Spleen (tissue), 11 donors: ENCODE results near the gene RASAL3. TPM values are rescaled to one million over a fixed set of nuclear protein-coding genes. Genes with fewer than 3 reads are reported as not detected.
A peak's percentile ranks its signal among the peaks of the same experiment; 100 is the strongest.

Source experiments
- DNase-seq: peaks from one replicate; pipeline ENCODE4 v3.0.0-alpha.2; 2020
- H3K27ac ChIP-seq, 8 donors: fragments of 200-600 bp; sonication (generic) in 7 of 8; 1 replicate in 4 of 8; 2 replicates in 4 of 8; pipeline versions ENCODE4 v1.5.0 to v1.8.0; 2016 to 2021; ENCODE audit warnings: inconsistent platforms in 4 of 8, mild to moderate bottlenecking in 4 of 8, moderate library complexity in 1 of 8
- H3K27me3 ChIP-seq, 7 donors: fragments of 200-600 bp; sonication (generic) in 6 of 7; replicated peaks in 1 of 7; 1 replicate in 4 of 7; 2 replicates in 3 of 7; pipeline versions ENCODE4 v1.5.0 to v1.8.0; 2016 to 2021; ENCODE audit warnings: inconsistent platforms in 3 of 7, mild to moderate bottlenecking in 1 of 7
- H3K36me3 ChIP-seq, 6 donors: fragments of 200-600 bp; sonication (generic) in 5 of 6; 1 replicate in 4 of 6; 2 replicates in 2 of 6; pipeline versions ENCODE4 v1.5.0 to v1.8.0; 2016 to 2021; ENCODE audit warnings: inconsistent platforms in 2 of 6
- H3K4me1 ChIP-seq, 6 donors: fragments of 200-600 bp; sonication (generic) in 5 of 6; 1 replicate in 3 of 6; 2 replicates in 3 of 6; pipeline versions ENCODE4 v1.5.0 to v1.8.0; 2016 to 2021; ENCODE audit warnings: inconsistent platforms in 3 of 6
- H3K4me3 ChIP-seq, 8 donors: fragments of 200-600 bp; sonication (generic) in 7 of 8; 1 replicate in 4 of 8; 2 replicates in 4 of 8; pipeline versions ENCODE4 v1.5.0 to v1.8.0; 2016 to 2021; ENCODE audit warnings: inconsistent platforms in 4 of 8, mild to moderate bottlenecking in 4 of 8, moderate library complexity in 2 of 8
- H3K9me3 ChIP-seq, 8 donors: fragments of 200-600 bp; sonication (generic) in 7 of 8; 1 replicate in 4 of 8; 2 replicates in 4 of 8; pipeline versions ENCODE4 v1.5.0 to v1.8.0; 2016 to 2021; ENCODE audit warnings: inconsistent platforms in 4 of 8
- POLR2A ChIP-seq, 3 donors: fragments of 450-650 bp; IDR thresholded peaks; one replicate each; pipeline ENCODE4 v1.5.1; 2017; ENCODE audit warnings: antibody characterized with exemption in 3 of 3, mild to moderate bottlenecking in 1 of 3
- POLR2AphosphoS5 ChIP-seq, 3 donors: sonication (generic); formaldehyde crosslinking; IDR thresholded peaks; one replicate each; pipeline ENCODE4 v1.5.1; 2017; ENCODE audit warnings: antibody characterized with exemption in 3 of 3
- WGBS, 5 donors: extraction: QIAGEN DNeasy Blood & Tissue Kit in 3 of 5; methylation state at CpG; one replicate each; pipeline versions ENCODE4 v1.1.5 to v1.1.7; 2013 to 2018; 5-methylcytosine and 5-hydroxymethylcytosine counted together
- intact Hi-C: fragments of 100-400 bp; cut with DNase I; formaldehyde crosslinking; loops from one replicate; pipeline ENCODE4 v1.15.0; 2023; ENCODE audit warnings: low total_unique reads
- polyA plus RNA-seq, 3 donors: library from polyadenylated mRNA; stranded (reverse); fragments of 200-250 nt; gene quantifications; one replicate each; pipeline ENCODE4 v1.2.1, GENCODE V29; 2013
- total RNA-seq, 7 donors: library from RNA; depleted of rRNA in 3 of 7; stranded (reverse); fragments of >200 nt in 3 of 7; fragmentation: NEBNext Ultra II Directional in 4 of 7; extraction: Animal tissue kit (Norgen Biotek cat#: 25700) in 4 of 7; gene quantifications; one replicate each; pipeline versions ENCODE4 v1.1.0 to v1.2.1, GENCODE V29; 2016 to 2021
- TF ChIP-seq, protein P1 (sequence below), 11 experiments: fragments of 200-600 bp in 7 of 11; fragments of 450-650 bp in 4 of 11; sonication (generic) in 4 of 11; IDR thresholded peaks in 8 of 11; conservative IDR thresholded peaks in 3 of 11; 1 replicate in 7 of 11; 2 replicates in 4 of 11; pipeline versions ENCODE4 v1.4.0 to v1.8.0; 2016 to 2021; ENCODE audit warnings: antibody characterized with exemption in 11 of 11, inconsistent platforms in 4 of 11, mild to moderate bottlenecking in 1 of 11
- donor health status: healthy with polysubstance abuse.
- donor health status: DM: no; HTN: no; CAD: no; lungs with moderate emphysema.
- donor health status: DM: no; HTN: no; CAD: no.
- donor health status: Bipolar disorder and iron deficiency.
- donor health status: healthy.
- donor health status: DM: no; HTN: no; CAD: no.
- donor health status: DM: yes; HTN: yes; CAD: no.

Gene RASAL3
- total and polyA plus RNA-seq, 10 donors, result 31.7 to 79.1 (median 62.2) TPM

DNA sequence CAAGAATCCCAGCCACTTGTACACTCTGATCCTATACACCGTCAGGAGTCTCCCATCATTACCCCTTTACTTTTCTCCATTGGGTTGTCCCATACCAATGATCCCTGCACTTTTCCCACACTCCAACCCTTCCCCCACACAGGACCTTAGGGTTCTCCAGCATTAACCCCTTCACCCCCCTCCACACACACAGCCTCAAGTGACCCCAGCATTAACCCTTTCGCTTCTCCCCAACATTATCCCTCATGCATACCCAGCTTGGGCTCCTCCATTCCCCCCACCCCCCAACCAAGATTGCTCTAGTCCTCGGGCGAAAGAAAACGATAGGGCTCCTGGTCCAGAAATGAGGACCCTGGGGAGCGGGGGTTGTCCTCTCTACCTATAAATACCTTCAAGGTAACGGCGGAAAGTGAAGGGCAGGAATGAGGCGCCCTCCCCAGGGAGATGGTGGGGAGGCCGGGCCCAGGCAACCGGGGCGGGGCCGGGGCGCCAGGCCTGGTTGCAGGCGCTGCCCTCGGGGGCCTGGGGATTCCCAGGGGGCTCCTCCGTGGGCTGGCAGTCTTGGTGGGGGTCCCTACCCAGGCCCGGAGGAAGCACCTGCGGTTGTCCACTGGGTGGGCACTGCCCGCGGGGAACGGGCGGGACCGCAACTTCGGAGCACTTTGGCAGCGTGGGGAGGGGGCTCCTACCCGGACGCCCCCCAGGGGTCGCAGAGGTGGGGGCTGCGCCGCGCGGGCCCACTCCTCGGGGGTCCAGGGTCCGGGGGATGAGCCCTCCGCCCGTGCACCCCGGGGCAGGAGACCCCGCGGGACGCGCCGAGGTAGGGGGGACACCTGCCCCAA lies 15.3 kb downstream of the RASAL3 start:
- no peaks in the 10 kb centered on the region for H3K9me3 ChIP-seq
- TF ChIP-seq POLR2A (IDR thresholded peaks at IDR 0.05), result no peak
- TF ChIP-seq POLR2AphosphoS5 (IDR thresholded peaks at IDR 0.05), result peak in 1 of 3 donors; percentile 23
- 5 to 23% (median 6%) methylated on average over 13 to 43 of the region's 43 CpGs for WGBS, 5 donors
- peak overlapping the region; percentile 45 to 83 (median 58) for H3K4me3 ChIP-seq
- H3K27me3 ChIP-seq, result no peaks in the 10 kb centered on the region
- H3K36me3 ChIP-seq, result peaks cover 0 to 68% (median 23%) of the 10 kb centered on the region in 6 donors
- peak; percentile 86 for DNase-seq
- H3K4me1 ChIP-seq, result peaks cover 0 to 55% (median 12%) of the 10 kb centered on the region in 6 donors
- H3K27ac ChIP-seq, result peak overlapping the region in 7 of 8 donors; percentile 36 to 93 (median 83)
- intact Hi-C loops, result no loop called here

DNA sequence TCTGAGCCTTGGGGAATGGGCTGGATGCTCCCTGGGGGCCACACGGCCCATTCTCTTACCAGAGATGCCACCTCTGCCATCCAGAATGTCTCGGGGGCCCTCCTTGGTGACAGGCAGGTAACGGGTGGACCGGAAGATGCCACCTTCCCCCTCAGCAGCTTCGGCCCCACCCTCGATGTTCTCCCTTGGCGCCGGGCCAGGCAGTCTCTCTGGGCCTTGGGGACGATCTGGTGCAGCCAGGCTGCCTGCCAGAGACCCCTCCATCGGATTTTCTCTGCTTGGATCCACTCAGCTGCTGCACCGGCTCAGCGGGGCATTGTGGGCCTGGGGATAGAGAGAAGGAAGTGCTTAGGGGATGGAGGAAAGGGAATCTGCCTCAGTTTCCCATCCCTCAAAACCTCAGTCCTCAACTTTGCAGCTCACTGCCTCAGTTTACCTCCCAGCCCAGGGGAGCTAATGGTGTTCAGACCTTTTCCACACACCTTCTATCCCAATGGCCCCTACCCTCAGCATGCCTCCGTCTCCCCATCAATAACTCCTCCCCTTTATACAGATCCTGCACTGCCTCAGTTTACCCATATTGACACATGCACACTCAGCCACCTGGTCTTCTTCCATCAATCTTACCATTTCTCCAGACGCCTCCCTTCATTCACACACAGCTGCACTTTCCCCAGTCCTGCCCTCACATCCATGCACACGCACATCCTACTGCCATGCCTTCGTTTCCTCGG lies 16.1 kb downstream of the RASAL3 start:
- Histone ChIP-seq H3K4me3 (peak overlapping the region in 1 of 8 donors; percentile 83), H3K4me1 (peaks cover 0 to 48% (median 12%) of the 10 kb centered on the region in 6 donors)

GRCh38 chr19:15447057-15447456 lies 17.3 kb downstream of the RASAL3 start:
- 81 to 90% (median 86%) methylated on average over 4 of the region's 4 CpGs for WGBS, 5 donors
- no peak for DNase-seq
- peaks cover 0 to 40% (median 9%) of the 10 kb centered on the region in 6 donors for H3K4me1 ChIP-seq
- no peaks in the 10 kb centered on the region for H3K27me3 ChIP-seq
- H3K27ac ChIP-seq, result no peak overlapping the region
- H3K36me3 ChIP-seq, result peaks cover 0 to 49% (median 6%) of the 10 kb centered on the region in 6 donors
- no peak overlapping the region for H3K4me3 ChIP-seq
- H3K9me3 ChIP-seq, result no peaks in the 10 kb centered on the region
- TF ChIP-seq POLR2A (IDR thresholded peaks at IDR 0.05) (no peak), POLR2AphosphoS5 (IDR thresholded peaks at IDR 0.05) (no peak)
- TF ChIP-seq, protein P1, sequence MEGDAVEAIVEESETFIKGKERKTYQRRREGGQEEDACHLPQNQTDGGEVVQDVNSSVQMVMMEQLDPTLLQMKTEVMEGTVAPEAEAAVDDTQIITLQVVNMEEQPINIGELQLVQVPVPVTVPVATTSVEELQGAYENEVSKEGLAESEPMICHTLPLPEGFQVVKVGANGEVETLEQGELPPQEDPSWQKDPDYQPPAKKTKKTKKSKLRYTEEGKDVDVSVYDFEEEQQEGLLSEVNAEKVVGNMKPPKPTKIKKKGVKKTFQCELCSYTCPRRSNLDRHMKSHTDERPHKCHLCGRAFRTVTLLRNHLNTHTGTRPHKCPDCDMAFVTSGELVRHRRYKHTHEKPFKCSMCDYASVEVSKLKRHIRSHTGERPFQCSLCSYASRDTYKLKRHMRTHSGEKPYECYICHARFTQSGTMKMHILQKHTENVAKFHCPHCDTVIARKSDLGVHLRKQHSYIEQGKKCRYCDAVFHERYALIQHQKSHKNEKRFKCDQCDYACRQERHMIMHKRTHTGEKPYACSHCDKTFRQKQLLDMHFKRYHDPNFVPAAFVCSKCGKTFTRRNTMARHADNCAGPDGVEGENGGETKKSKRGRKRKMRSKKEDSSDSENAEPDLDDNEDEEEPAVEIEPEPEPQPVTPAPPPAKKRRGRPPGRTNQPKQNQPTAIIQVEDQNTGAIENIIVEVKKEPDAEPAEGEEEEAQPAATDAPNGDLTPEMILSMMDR (IDR thresholded peaks at IDR 0.05 in 8 of 11, conservative IDR thresholded peaks at IDR 0.05 in 3 of 11), result no peak
- intact Hi-C loops, result no loop called here

More for the DNA sequence above, 16.1 kb downstream of the RASAL3 start:
- Histone ChIP-seq H3K36me3 (peaks cover 0 to 61% (median 16%) of the 10 kb centered on the region in 6 donors), H3K9me3 (no peaks in the 10 kb centered on the region), H3K27me3 (no peaks in the 10 kb centered on the region), H3K27ac (peak overlapping the region in 2 of 8 donors; percentile 84 to 93)
- TF ChIP-seq POLR2A (IDR thresholded peaks at IDR 0.05) (no peak), POLR2AphosphoS5 (IDR thresholded peaks at IDR 0.05) (no peak)
- TF ChIP-seq, protein P1 (IDR thresholded peaks at IDR 0.05 in 8 of 11, conservative IDR thresholded peaks at IDR 0.05 in 3 of 11), result no peak
- WGBS, 5 donors, result 74 to 82% (median 76%) methylated on average over 13 to 17 of the region's 17 CpGs
- no peak for DNase-seq
- intact Hi-C loops, result no loop called here

GRCh38 chr19:15445807-15446376 lies 18.5 kb downstream of the RASAL3 start:
- Histone ChIP-seq H3K9me3 (no peaks in the 10 kb centered on the region), H3K27ac (no peak overlapping the region)

More at GRCh38 chr19:15445807-15446376, 18.5 kb downstream of the RASAL3 start:
- TF ChIP-seq, protein P1 (IDR thresholded peaks at IDR 0.05 in 8 of 11, conservative IDR thresholded peaks at IDR 0.05 in 3 of 11), result no peak
- TF ChIP-seq POLR2AphosphoS5 (IDR thresholded peaks at IDR 0.05), result no peak
- TF ChIP-seq POLR2A (IDR thresholded peaks at IDR 0.05), result no peak
- Histone ChIP-seq H3K27me3 (no peaks in the 10 kb centered on the region), H3K4me1 (peaks cover 0 to 32% (median 9%) of the 10 kb centered on the region in 6 donors), H3K4me3 (no peak overlapping the region), H3K36me3 (peaks cover 0 to 38% (median 4%) of the 10 kb centered on the region in 6 donors)
- WGBS, 5 donors, result 74 to 85% (median 80%) methylated on average over 7 of the region's 7 CpGs
- no peak for DNase-seq
- intact Hi-C loops, result no loop called here
